Fibroblast of skin of right quadriceps (primary cell): ENCODE results near the gene PHF21A.
"Not testable (repeated sequence)": the region's sequence is repeated elsewhere in the genome, so short reads cannot be mapped to it uniquely, and the experiment has no call there.

Experiments used
- DNase-seq: peaks from one replicate; pipeline ENCODE4 v3.0.0-alpha.2; 2013

The PHF21A gene

GRCh38 chr11:45919806-45920530 is 201.3 kb downstream of the PHF21A start:
- no peak for DNase-seq

- DNase-seq: no peak
These were observed 202.1 kb downstream of the PHF21A start for GRCh38 chr11:45918962-45919675.

GRCh38 chr11:45918331-45918941 is 202.8 kb downstream of the PHF21A start:
- peak; percentile 61 for DNase-seq

GRCh38 chr11:45917623-45918330 is 203.5 kb downstream of the PHF21A start, which contains the start of gene PEX16:
PEX16 (minus strand) TSS chr11:45917877; CDS start chr11:45917811, 66 bp downstream.
- DNase-seq: peak; percentile 99

GRCh38 chr11:45917286-45917622 is 204.0 kb downstream of the PHF21A start:
- no peak for DNase-seq

- DNase-seq: no peak
These were observed 205.8 kb downstream of the PHF21A start for GRCh38 chr11:45915446-45915845.

- DNase-seq: no peak
These were observed 207.2 kb downstream of the PHF21A start for GRCh38 chr11:45913942-45914635.

GRCh38 chr11:45913514-45913913 is 207.7 kb downstream of the PHF21A start:
- no peak for DNase-seq

- DNase-seq: no peak
These were observed 210.6 kb downstream of the PHF21A start for GRCh38 chr11:45910623-45911022.

GRCh38 chr11:45909594-45910475 is 211.4 kb downstream of the PHF21A start:
- no peak for DNase-seq

- no peak for DNase-seq
These were observed 213.3 kb downstream of the PHF21A start for GRCh38 chr11:45907911-45908370.

- no peak for DNase-seq
These were observed 214.2 kb downstream of the PHF21A start, which contains the start of gene FREY1 for GRCh38 chr11:45906965-45907611. FREY1 (minus strand) TSS chr11:45907271; CDS start chr11:45907245, 26 bp downstream.

- no peak for DNase-seq
These were observed 215.1 kb downstream of the PHF21A start for GRCh38 chr11:45906096-45906682.

- DNase-seq: not testable (repeated sequence)
These were observed 215.7 kb downstream of the PHF21A start for GRCh38 chr11:45905576-45905975.

- no peak for DNase-seq
These were observed 216.2 kb downstream of the PHF21A start for GRCh38 chr11:45905095-45905494.

- no peak for DNase-seq
These were observed 216.8 kb downstream of the PHF21A start for GRCh38 chr11:45904309-45904915.

- no peak for DNase-seq
These were observed 218.5 kb downstream of the PHF21A start for GRCh38 chr11:45902452-45903380.

- DNase-seq: no peak
These were observed 219.6 kb downstream of the PHF21A start for GRCh38 chr11:45901626-45902025.
